Superior temporal gyrus (tissue), 1 donor: ENCODE data around the gene GALNT7.

ENCODE experiments used
- DNase-seq: peaks from one replicate; pipeline ENCODE4 v3.0.0-alpha.2; 2016; ENCODE audit errors: extremely low spot score

Gene GALNT7

GRCh38 chr4:173262375-173262774, 93.8 kb downstream of the GALNT7 start:
- no peak for DNase-seq

GRCh38 chr4:173264245-173264644, 95.6 kb downstream of the GALNT7 start:
- DNase-seq: no peak

- no peak for DNase-seq
Measured at GRCh38 chr4:173264684-173265185, 96.1 kb downstream of the GALNT7 start.

GRCh38 chr4:173265751-173266150, 97.1 kb downstream of the GALNT7 start:
- DNase-seq: no peak

- no peak for DNase-seq
Measured at GRCh38 chr4:173267711-173268110, 99.1 kb downstream of the GALNT7 start.

- DNase-seq: no peak
Measured at GRCh38 chr4:173269280-173269679, 100.7 kb downstream of the GALNT7 start.

GRCh38 chr4:173270312-173271027, 101.9 kb downstream of the GALNT7 start:
- no peak for DNase-seq

- no peak for DNase-seq
Measured at GRCh38 chr4:173272314-173272713, 103.7 kb downstream of the GALNT7 start.

- DNase-seq: no peak
Measured at GRCh38 chr4:173272996-173273395, 104.4 kb downstream of the GALNT7 start.

- DNase-seq: no peak
Measured at GRCh38 chr4:173273941-173274340, 105.3 kb downstream of the GALNT7 start.

- no peak for DNase-seq
Measured at GRCh38 chr4:173274744-173275143, 106.1 kb downstream of the GALNT7 start.

- no peak for DNase-seq
Measured at GRCh38 chr4:173275150-173275549, 106.5 kb downstream of the GALNT7 start.

- no peak for DNase-seq
Measured at GRCh38 chr4:173277340-173277739, 108.7 kb downstream of the GALNT7 start.

GRCh38 chr4:173280998-173281397, 112.4 kb downstream of the GALNT7 start:
- no peak for DNase-seq

GRCh38 chr4:173281406-173282255, 113.0 kb downstream of the GALNT7 start:
- DNase-seq: no peak

- no peak for DNase-seq
Measured at GRCh38 chr4:173282256-173282562, 113.6 kb downstream of the GALNT7 start.

- DNase-seq: no peak
Measured at GRCh38 chr4:173282626-173283025, 114.0 kb downstream of the GALNT7 start.

GRCh38 chr4:173284463-173284862, 115.9 kb downstream of the GALNT7 start:
- no peak for DNase-seq

GRCh38 chr4:173287486-173287885, 118.9 kb downstream of the GALNT7 start:
- no peak for DNase-seq

GRCh38 chr4:173288296-173288695, 119.7 kb downstream of the GALNT7 start:
- DNase-seq: peak; percentile 82

GRCh38 chr4:173288698-173289352, 120.2 kb downstream of the GALNT7 start:
- no peak for DNase-seq

GRCh38 chr4:173289353-173289727, 120.7 kb downstream of the GALNT7 start:
- DNase-seq: no peak

GRCh38 chr4:173291899-173292298, 123.3 kb downstream of the GALNT7 start:
- DNase-seq: no peak
